NCI-H510A treated with DMSO at 0.1 percent for 48 hours (cell line): ENCODE results near the gene ACTN3.
"Not testable (repeated sequence)": the region's sequence is repeated elsewhere in the genome, so short reads cannot be mapped to it uniquely, and the experiment has no call there.

Experiments used
- DNase-seq: peaks from one replicate; lab custom pipeline; 2025; lab: John Stamatoyannopoulos, UW

The ACTN3 gene

DNA sequence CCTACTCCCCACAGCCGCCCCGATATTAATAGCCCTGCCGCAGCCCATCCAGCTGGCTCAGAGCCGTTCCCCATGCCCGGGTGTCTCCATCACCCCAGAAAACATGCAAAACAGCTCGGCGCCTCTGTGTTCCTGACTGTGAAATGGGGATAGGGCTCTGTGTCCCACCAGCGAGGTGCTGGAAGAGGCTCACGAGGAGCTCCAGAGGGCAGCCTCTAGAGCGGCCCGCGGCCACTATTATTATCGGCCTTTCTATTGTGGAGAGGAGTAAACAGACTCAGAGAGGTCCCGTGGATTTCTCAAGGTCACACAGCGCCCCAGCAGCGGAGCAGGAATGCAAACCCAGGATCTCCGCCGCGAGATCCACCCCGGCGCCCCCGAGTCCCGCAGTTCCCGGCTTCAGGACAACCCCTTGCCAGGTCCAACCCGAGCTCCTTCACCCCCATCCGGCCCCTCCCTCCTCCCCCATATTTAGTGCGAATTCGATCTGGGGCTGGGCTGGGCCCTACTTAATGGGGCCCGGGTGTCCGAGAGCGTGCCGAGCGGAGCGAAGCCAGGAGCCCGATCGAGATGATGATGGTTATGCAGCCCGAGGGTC lies at the start of gene ACTN3:
TSS of gene ACTN3 (plus strand) at position 536 of the 598 bp plus-strand sequence. CDS start at position 571, 35 bp downstream.
- no peak for DNase-seq

DNA sequence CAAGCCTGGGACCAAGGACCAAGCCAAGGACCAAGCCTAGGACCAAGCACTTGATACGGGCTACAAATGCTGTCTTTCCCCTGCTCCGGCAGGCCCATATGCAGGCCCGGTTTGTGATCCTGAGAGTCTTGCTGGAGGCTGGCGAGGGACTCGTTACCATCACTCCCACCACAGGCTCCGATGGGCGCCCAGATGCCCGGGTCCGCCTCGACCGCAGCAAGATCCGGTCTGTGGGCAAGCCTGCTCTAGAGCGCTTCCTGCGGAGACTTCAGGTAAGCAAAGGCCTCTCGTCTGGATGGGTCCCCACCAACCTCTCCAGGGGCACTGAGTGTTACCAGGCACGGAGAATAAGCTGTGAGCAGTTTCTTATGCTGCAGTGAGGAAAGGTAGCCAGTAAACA lies 49.5 kb upstream of the ACTN3 start:
- DNase-seq = no peak

DNA sequence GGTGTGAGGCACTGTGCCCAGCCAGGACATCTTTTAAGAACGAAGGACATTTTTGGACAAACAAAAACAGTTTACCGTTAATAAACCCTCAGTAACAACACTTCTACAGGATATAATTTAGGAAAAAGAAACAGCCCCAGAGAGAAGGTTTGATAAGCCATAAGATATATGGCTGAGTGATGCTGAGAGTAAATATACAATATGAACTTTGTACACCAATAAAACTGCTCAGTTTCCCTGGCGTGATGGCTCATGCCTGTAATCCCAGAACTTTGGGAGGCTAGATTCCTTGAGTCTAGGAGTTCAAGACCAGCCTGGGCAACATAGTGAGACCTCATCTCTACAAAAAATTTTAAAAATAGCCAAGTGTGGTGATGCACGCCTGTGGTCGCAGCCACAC lies 48.2 kb upstream of the ACTN3 start:
- no peak for DNase-seq

DNA sequence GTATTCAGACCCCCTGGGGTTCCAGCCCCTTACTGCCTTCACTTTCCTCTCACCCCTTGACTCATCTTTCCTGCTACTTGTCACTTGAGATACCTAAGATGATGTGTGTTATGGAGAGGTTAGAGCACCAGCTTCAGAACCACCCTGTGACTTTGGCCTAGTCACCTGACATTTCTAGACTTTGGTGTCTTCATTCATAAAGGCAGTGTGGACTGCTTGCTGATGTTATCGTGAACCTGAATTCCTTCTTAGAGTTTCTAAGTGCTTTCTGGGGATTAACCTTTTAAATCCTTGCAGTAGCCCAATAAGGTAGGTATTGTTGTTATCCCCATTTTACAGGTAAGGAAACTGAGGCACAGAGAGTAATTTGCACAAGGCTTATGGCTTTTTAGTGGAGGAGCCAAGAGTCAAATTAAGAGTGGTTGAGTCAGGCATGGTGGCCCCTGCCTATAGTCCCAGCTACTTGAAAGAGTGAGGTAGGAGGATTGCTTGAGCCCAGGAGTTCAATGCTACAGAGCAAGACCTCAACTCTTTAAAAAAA lies 41.4 kb upstream of the ACTN3 start:
- DNase-seq = no peak

DNA sequence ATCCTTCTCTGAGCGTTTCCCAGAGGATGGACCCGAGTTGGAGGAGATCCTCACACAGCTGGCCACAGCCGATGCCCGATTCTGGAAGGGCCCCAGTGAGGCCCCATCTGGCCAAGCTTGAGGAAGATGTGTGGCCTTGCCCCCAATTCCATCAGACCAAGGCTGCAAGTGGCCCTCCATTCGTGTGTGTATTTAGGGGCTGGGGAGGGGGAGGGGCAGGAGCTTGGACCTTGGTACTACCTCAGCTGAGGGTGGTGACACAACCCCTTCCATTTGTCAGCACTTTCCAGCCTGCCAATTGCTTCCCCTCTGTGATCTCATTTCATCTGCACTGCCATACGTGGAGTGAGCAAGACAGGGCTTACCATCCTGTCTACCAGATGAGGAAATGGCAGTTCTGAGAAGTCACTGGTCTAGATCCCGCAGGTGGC lies 37.6 kb upstream of the ACTN3 start:
- no peak for DNase-seq

DNA sequence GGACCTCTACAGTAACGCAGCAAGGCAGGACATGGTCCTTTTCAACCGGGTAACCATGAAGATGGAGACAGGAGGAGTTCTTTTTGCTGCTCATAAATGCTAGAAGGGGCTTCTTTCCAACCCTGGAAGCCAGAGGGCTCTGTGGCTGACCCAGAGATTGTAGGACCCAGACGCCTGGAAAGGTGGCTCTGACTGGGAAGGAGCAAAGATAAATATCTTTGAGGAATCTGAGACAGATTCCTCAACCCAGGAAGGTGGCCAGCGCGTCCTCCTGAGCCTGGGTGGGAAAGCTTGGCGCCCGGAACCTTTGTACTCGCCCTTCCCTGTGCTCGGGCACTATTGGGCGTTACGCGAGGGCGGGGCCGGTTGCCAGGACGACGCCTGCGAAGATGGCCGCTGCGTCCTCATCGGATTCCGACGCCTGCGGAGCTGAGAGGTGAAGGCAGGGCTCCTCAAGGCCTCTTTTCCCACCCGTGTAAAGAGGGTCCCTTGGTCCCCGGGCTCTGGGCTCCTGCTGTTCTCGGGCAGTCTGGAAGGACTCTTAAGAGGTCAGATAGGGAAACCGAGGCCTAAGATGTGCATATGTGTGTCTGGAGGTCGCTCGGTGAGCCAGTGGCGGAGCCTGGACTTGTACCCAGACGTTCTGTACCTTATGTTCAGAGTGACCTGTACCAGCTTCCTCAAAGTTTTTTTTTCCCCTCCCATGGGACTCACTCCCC lies 36.3 kb upstream of the ACTN3 start, which contains the start of gene BBS1:
TSS of gene BBS1 (plus strand) at position 365 of the 719 bp plus-strand sequence. CDS start at position 390, 25 bp downstream.
- DNase-seq = peak; percentile 57

DNA sequence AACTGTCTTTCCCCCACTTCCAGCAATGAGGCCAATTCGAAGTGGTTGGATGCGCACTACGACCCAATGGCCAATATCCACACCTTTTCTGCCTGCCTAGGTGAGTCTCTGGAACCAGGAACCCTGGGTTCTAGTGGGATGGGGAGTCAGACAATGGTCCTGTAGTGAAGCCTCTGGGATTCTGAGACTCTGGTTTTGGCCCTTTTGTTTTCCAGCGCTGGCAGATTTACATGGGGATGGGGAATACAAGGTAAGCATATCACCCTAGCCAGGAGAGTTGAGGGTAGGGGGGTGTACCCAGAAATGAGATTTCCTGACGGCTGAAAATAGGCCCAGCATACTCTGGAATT lies 35.7 kb upstream of the ACTN3 start:
- no peak for DNase-seq

DNA sequence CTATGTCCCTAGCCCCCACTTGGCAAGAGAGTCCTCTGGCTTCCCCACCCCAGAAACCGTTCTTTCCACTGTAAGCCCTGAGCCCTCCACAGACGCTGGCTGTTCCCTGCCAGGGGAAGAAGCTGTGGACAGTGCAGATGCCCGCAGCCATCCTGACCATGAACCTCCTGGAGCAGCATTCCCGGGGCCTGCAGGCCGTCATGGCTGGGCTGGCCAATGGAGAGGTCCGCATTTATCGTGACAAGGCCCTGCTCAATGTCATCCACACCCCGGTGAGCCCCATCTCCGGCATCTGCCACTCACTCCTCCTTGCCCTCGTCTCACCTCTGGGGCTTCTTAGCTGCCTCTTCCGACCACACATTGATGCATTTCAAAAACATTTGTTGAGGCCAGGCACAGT lies 23.1 kb upstream of the ACTN3 start:
- no peak for DNase-seq

DNA sequence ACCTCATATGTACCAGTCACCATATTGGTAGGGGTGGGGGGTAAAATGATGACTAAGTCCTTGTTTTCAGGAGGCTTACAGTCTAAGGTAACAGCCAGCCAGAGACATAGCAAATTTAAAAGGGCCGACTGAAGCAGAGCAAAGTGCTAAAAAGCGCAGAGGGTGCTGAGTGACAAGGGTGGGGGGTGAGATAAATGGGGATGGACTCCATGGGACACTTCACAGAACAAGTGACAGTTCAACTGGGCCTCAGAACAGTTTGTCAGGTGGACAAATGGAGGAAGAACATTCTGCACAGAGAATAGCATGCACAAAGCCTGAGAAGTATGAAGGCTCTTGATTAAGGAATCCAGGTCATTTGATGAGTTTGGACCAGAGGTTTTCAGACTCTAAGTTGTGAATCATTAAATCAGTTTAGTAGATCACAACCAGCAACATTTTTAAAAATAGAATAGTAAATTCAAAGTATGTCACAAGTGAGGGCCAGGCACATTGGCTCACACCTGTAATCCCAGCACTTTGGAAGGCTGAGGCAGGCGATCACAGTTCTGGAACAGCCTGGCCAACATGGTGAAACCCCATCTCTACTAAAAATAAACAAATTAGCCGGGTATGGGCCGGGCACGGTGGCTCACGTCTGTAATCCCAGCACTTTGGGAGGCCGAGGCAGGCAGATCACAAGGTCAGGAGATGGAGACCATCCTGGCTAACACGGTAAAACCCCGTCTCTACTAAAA lies 22.2 kb upstream of the ACTN3 start:
- no peak for DNase-seq

DNA sequence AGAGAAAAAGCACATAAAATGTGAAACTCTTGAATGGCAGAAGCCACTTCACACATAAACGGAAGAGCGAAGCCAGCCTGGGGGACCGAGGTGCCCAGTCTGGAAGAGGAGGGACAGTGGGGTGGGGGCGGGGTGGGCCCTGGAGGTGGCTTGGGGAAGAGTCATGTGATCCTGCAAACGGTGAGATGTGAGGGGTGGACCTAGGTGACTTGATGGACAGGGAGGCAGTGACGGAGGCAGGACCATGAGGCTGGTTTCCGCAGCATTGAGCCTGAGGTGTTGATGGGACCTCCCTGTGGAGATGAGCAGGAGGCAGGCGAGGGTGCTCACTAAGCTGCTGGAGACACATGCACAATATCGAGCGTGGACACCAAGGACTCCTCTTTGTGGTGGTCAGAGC lies 17.6 kb upstream of the ACTN3 start:
- DNase-seq = no peak

DNA sequence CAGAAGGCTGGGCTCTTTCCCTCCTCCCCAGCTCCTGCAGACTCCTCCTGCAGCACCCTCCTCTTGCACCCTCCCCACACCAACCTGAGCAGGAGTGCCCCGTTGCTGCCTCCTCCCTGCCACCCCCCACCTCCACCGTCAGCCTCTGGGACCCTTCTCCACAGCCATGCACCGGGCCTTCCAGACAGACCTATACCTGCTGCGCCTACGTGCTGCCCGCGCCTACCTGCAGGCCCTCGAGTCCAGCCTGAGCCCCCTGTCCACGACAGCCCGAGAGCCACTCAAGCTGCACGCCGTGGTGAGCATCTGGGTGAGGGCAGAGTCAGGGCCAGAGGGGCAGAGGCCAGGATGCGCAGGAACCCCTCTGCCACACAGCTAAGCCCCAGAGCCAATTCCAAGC lies 17.0 kb upstream of the ACTN3 start:
- no peak for DNase-seq

DNA sequence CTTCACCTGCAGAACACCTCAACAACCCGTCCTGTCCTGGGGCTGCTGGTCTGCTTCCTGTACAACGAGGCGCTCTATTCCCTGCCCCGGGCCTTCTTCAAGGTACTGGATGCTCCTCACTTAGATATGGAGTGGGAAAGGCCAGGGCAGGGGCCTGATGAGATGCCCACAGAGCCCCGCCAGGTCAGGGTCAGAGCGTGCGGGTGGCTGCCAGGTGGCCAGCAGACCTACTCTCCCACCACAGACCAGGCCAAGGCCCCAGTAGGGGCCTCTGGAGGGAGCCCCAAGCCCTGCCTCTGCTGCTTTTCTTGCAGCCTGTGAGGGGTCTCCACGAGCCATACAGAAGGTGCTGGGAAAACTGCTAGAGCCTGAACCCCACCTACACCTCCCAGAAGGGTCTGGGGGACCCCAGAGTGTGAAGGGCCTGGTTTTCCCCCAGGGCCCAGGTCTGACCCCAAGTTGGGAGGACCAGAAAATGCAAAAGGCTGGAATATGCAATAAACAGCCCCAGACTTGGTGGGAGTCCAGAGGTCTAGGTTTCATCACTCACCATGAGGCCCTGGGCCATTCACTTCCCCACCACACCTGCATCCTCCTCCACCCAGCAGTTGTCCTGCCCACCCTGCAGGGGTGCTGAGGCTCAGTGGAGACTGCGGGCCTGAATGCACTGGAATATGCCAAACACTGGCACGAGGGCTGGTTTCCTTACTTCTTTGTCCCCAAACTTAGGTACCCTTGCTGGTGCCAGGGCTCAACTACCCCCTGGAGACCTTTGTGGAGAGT lies 15.6 kb upstream of the ACTN3 start:
- DNase-seq = no peak

DNA sequence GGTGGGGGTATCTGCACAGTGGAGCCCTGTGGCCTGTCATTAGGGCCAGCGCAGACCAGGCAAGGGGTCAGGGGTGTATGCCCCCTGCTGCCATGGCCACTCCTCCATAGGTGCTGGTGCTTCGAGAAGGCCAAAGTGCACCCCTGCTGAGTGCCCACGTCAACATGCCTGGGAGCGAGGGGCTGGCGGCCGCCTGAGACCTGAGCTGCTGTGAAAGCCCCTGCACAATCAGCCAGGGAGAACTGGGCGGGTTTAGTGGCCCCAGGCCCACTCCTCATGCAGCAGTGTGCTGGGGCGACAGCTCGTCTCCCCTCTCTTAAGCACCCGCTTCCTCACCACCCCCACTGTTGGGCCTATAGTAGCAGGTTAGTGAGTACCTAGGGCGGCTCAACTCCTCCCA lies 14.9 kb upstream of the ACTN3 start:
- DNase-seq = no peak

DNA sequence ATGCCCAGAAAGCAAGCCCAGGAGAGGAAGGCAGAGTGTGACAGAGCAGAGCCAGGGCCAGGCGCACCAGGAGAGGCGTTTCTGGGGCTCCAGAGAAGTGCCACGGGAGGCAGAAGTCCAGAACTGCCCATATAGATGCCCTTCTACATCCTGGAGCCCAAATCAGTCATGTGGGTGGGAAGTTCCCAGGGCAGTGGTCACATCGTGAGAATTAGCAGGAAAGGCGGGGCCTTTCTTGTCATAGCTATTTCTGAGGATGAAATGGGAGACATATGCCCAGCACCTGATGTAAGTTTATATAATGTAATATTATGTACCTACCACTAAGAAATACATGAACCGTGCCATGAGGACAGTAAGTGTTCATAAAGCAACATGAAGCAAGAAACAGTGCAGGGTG lies 13.9 kb upstream of the ACTN3 start:
- no peak for DNase-seq

DNA sequence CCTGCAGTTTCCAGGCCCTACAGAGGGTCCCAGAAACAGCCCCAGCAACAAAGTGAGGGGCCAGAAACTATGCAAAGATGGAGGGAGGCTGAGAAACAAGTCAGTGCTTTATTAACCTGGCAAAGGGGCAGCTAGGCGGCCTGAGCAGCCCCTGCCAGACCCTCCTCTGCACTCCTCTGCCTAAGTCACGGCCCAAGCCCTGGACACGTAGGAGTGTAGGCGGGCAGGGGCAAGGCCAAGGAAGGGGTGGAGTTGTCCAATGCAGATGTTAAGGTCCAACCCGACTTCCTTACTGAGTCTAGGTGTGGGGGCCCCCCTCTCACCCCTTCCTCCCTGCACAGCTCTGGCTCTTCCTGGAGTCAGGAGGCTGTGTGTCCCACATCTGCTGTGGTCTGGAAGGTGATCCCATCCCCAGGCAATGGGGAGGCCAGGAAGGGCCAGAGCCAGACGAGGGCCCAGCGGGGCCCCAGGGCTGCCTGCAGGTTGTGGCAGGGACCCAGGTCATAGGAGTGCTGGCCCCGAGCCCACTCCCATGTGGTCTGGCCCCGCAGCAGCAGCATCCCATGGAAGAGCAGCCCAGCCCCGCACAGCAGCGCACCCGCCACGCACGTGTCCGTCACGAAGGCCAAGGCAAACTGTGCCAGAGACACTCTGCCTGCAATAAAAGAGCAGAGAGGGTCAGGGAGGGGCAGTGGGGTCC lies 7.4 kb upstream of the ACTN3 start:
- DNase-seq = no peak

DNA sequence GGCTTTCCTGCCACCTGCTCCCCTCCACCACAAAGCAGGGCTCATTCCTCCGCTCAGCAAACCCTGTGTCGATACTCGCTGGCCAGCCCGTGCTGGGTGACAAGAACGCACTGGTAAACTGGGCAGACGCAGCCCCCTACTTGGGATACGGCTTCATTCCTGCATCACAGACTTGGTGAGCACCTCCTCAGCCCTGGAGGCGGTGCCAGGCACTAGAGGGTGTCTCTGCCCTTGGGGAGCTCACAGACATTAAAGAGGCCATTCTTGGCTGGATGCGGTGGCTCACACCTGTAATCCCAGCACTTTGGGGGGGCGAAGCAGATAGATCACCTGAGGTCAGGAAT lies 6.9 kb upstream of the ACTN3 start:
- DNase-seq = no peak

DNA sequence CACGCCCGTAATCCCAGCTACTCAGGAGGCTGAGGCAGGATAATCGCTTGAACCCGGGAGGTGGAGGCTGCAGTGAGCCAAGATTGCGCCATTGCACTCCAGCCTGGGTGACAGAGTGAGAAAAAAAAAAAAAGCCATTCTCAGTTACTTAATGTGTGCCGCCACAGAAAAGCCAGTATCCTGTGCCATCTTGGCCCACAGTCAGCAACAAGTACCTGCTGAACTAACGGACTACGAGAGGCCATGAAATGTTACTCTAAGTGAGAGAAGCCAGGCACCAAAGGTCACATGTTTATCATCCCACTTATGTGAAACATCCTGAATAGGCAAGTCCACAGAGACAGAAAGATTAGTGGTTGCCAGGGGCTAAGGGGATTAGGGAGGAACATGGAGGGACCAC lies 6.1 kb upstream of the ACTN3 start:
- DNase-seq = not testable (repeated sequence)

DNA sequence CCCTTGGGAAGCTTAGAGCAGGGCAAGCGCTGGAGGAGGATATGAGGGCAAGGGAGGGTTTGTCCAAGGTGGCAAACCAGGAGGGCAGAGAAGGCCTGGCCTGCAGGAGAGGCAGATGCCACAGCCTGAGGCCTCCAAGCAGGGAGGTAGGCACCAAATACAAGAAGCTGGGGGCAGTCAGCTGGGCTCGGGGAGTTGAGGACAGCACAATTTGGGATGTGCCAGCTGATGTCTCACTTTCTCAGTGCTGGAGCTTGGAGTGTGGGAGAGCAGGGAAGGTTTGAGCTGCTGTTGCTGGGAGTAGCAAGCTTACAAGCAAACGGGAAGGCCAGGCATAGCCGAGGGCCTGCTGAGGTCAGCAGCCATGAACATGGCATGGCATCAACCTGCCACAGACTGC lies 4.8 kb upstream of the ACTN3 start:
- no peak for DNase-seq

DNA sequence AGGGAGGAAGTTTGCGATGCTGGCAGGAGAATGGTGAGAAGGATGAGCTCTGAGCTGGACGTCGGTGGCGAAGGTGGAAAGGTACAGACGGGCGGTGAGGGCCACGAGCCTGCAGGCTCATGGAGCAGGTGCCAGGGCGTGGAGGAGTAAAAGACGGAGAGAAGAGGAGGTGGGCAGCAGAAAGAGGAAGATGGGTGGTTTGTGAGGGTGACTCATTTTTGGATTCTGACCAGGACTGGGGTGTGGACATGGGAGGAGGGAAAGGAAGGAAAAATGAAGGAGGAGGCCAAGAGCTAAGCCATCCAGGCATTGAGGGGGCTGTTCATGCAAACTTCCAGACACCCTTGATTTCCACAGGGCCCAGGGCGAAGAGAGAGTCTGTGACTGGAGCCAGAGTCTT lies 4.3 kb upstream of the ACTN3 start:
- no peak for DNase-seq

DNA sequence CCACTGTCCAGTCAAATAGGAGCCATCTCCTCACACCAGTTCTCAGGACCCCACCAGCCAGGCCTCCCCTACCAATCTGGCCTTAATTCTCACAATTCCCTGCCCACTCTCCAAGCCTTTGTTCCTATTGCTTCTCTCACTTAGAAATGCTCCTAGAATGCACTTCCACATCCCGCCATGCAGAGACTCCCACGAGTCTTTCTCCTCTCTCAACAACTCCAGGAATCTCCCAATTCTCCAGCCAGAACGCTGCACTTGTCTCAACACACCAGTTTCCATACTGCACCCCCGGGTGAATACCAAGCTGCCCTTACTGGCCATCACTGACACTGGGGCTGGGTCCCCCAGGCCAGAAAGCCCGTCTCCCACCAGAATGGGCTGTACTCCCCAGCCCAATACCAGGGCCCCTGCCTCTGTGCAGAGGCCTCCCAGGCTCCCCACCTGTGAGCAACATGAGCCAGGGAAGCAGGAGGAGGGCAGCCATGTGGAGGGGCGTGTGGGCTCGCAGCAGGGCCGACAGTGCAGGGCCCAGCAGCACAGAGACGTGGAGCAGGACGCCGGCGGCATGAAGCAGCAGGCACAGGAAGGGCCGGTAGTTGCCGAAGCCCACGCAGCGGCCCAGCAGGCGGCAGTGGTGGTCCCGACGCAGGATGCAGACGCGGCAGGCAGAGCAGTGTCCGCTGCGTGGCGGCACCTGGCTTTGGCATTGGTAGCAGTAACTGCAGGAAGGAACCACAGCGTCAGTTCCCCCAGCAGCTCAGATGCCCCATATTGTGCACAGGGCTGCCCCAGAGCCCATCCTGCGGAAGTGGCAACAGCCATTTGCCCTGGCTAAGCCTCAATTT lies 3.2 kb upstream of the ACTN3 start:
- no peak for DNase-seq

DNA sequence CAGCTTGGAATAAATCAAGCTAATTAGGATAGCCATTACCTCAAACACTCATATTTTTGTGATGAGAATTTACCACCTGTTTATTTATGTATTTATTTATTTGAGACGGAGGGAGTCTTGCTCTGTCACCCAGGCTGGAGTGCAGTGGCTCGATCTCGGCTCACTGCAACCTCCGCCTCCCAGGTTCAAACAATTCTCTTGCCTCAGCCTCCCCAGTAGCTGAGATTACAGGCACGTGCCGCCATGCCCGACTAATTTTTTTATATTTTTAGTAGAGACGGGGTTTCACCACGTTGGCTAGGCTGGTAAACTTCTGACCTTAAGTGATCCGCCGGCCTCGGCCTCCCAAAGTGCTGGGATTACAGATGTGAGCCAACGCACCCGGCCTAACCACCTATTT lies 1.8 kb upstream of the ACTN3 start:
- DNase-seq = not testable (repeated sequence)
